NCI-H1105 (cell line): Measurements from ENCODE around the gene CPB2.

Experiments used
- DNase-seq: peaks from one replicate; lab custom pipeline; 2025; lab: John Stamatoyannopoulos, UW

CPB2 gene

DNA sequence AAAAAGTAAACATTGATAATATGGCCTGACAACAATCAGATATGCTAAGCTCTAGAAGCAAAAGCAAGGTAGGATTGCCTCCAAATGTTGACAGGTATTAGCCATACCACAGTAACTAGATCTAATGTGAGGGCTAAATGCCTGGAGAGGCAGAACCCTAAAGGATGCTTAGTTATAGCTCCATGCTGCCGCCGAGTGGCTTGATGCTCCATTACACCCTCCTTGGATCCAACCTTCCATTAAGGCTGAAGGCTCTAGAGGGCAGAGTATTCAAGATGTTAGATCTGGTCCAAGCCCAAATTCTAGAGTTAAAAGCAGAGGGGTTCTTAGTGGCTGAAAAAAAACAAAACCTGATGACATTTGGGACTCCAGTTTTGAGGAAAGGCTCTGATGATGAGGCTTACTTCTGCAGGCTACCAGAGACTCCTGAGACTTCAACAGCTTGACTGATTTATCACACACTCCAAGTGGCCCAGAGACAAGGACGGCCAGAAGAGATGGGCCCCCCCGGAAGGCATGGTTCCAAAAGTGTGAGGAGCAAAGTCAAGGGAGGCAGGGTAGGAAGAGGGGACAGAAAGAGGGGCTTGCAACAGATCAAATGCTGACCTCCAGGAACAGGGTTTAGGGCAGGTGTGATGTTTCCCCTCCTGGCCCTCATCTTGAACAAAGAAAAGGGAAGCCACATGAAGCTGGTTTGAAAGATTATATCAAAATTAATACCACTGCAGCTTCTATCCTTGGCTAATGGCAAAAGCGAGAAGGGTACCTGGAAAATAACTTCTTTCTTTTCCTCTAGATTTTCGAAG, 21.9 kb upstream of the CPB2 start:
- peak; percentile 25 for DNase-seq

DNA sequence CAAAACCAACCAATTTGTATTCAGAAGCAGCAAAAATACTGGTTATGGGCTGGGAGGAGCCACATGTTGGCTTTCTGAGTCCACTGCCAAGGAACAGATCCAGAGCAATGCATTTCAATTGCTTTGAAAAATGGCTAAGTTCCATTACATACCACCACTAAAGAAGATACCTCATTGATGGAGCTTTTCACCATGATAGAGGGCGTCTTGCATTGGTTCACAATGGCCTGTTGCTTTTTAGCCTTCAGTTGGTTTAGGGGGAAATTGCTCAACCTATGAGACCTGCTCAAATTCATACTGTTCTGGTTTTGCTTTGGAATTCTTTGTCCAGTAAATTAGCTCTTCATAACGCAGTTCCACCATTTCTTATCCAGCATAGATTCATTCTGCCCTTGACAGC, 21.2 kb upstream of the CPB2 start:
- no peak for DNase-seq

DNA sequence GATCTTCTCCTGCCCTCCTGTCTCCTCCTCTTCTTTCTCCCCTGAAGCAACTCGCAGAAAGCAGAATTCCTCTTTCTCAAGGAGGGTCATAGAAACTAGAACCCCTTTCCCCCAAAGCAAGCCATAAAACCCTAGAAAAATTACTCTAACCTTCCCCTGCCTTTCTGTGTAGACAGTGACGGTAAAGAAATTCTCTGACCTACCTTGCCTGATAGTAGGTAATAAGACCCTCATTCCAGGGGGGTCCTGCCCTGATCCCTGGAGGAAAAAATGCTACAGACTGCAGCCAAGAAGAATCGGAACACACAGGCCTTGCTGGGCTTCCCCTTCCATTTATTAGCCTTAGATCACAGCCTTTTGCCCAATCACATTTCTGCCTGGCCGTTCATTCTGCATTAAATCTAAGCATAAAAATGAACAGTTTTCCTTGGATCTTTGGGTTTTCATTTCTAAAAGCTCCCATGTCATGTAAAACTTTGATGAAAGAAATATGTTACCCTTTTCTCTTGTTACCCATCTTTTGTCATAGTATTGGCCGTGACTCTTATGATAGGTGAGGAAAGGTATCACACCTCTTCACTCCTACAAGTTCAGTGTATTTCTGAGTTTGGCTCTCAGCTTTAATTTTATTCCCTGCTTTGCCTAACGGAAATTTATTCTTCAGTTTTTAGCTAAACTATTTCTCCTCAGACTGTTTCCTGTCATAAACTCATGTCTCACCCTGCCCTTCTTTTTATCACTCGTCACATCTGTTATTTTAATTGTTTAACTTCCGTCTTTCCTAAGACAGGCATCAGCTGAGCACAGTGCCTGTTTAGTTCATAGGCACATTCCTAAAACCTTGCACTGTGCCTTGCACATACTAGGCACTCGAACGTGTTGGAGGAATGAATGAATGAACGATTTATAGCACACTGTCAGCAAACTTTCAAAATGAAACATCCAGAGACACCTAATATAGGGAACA, 20.4 kb upstream of the CPB2 start:
- DNase-seq: no peak

DNA sequence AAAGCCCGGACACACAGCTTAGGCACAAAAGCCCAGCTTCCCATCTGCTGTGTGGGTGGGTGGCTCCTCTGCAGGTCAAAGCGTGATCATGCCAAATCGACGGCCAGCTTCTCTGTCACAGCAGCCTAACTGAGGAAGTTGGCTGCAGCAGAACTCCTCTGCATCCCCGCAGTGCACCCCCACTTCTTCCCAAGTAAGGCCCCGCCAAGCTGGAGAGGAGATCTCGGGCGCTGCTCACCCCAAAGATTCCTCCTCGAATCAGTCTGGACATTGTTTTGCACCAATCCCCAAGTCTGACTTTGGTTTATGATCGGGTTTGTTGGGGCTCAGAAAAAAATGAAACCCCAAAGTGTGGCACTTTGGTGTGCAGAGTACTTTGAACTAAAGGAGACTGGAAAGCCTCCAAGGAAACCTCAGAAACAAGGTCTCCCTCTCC, 19.7 kb upstream of the CPB2 start:
- no peak for DNase-seq

DNA sequence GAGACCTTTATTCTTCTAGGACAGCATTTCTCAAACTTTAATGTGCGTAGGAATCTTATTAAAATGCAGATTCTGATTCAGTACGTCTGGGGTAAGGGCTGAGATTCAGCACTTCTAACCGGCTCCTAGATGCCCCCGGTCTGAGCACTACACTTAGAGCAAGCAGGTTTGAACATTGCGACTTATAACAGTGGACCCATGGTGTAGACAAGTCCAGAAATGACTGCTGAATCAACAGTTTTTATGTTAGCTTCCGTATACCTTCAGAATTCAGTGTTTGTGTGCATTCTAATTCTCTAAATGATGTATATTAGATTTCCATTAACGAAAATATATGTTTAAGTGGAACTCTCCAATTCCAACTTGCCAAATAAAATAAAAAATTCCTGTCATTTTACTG, 17.5 kb upstream of the CPB2 start:
- no peak for DNase-seq

DNA sequence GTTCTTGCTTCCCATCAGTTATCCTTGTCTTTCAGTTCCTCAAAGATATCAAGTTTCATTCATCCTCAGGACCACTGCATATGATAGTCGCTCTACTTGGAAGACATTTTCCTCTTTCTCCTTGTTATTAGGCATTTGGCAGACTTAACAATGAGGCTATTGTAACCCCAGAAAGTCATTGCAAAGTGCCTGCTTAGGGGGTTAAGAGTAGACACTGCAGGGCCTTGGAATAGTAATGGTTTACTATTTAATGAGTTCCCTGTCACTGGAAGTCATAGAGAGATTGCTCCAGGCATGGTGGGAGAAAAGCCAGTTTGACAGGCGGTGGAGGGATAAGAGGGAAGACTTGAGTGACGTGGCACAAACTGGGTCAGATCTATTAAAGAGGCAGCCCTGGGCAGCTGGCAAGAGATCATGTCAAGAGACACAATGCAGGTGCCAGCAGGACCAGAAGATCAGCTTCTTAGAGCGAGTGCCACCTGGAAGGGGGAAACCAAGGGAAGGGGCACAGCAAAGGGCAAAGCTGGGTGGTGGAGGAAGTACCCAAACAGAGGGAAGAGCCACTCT, 16.8 kb upstream of the CPB2 start:
- DNase-seq: no peak

DNA sequence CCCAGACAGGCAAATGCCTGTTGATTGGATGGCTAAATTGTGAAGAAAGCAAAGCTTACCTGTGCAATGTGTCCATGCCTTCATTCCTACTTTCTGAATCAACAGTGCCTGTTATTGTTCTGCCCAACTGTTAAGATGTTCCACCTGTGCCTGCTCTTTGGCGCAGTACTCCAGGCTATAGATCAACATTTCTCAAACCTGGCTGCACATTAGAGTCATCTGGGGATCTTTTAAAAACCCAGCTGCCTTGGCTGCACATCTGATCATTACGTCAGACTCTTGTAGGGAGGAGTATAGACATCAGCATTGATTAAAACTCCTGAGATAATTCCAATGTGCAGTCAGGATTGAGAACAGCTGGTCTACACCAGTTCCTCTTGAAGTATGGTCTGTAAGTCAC, 16.2 kb upstream of the CPB2 start:
- no peak for DNase-seq

DNA sequence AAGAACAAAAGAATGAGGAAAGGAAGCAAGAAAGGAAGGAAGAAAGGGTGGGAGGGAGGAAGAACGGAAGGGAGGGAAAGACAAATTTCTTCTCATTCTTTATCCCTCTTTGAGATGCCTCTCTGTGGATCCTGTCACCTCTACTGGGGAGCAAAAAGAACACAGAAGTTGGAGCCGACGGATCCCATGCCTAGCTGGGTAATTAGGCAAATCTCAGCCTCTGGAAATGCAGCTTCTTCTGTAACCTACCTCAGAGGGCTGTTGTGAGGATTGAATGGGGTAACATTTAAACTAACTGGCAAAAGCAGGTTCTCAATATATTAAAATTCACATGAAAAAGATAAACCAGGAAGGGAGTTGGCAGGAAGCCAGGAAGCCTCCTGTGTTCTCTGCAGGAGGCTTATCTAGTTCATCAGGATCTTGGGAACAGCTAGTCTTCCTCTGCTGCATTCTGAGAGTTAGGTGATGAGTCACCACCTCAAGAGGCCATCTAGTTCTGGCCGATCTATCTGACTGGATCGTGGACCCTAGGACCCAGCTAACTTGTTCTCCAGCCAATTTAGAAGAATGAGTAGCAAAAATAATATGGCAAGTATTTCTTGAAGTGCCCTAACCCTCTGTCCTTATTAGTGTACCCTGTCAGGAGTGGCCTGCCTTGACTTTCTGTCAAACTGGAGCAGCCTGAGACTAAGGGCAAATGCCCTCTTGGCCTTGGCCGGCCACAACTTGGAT, 15.2 kb upstream of the CPB2 start:
- no peak for DNase-seq

DNA sequence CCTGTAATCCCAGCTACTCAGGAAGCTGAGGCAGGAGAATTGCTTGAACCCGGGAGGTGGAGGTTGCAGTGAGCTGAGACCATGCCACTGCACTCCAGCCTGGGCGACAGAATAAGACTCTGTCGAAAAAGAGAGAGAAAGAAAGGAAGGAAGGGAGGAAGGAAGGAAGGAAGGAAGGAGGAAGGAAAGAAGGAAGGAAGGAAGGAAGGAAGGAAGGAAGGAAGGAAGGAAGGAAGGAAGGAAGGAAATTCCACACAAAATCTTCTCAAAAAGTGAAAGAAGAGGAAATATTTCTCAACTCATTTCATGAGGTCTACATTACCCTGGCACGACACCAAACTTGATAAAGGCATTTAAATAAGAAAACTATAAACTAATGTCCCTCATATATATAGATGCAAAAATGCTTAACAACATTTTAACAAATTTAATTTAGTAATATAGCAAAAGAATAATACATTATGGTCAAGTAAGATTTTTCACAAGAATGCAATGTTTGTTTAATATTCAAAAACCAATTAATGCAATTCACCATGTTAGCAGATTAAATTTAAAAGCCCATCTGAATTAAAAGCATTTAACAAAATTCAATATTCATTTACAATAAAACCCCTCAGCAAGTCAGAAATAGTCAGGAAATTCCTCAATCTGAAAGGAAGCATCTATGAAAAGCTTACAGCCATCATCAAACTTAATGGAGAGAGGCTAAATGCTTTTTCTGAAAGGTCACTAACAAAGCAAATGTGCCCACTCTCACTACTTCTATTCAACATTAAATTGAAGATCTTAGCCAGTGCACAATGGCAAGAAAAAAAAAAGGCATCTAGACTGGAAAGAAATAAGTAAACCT, 12.0 kb upstream of the CPB2 start:
- DNase-seq: no peak

DNA sequence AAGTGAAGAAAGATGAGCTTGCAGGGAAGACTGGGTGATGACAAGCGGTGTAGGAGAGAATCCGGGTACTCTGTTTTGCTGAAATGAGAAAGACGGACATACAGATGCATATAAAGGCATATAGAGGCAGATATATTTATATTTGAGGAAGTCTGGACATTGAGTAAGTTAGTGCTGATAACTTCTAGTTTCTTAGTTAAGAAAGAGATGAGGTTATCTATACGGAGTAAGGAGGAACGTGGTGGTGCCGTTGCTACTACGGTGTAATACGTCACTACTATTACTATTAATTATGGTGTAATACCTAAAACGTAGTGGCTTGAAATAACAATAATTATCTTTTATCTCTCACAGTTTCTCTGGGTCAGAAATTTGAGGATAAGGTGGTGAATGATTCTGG, 9.8 kb upstream of the CPB2 start:
- DNase-seq: no peak

DNA sequence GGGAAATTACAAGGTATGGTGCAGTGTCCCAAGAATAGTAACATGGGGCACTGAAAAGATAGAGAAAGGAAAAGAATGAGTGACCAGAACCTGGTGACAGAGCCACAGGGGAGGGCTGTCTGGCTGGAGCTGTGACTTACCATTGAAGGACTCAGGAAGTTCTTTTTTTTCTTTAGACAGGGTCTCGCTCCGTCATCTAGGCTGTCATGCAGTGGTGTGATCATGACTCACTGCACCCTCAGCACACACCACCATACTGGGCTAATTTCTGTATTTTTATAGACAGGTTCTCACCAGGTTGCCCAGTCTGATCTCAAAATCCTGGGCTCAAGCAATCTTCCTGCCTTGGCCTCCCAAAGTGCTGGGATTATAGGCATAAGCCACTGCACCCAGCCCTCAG, 8.8 kb upstream of the CPB2 start:
- no peak for DNase-seq

DNA sequence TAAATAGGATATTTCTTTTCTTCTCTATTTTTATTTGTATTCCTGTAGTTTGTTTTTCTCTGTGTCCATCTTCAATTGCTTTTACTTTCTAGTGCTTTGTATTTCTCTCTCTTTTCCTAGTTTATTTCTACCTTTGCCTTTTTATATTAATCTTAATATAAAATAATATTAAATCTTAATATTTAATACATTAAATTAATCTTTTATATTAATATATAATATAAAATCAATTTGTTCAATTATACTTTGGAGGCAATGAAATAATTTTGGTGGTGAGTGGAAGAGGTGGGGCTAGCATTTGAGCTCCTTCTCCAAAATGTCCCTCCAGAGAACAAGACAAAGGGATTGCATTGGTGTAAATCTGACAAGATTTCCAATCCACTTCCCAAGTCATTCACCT, 6.3 kb upstream of the CPB2 start:
- no peak for DNase-seq

DNA sequence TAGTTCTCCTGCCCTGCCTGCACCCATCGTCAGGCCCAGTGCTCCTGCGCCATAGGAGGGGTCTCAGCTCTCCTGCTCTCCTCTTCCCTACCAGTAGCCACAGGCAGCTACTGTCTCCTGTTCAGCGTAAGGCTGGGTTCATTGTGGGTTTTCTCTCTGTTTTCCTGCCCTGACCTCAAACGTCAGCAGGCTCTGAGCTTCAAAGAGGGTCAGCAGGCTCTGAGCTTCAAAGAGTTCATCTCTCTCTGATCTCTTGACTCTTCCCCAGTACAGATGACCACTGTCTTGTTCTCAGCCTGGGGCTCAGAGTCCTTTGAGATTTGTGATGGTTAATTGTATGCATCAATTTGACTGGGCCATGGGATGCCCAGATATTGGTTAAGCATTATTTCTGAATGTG, 4.6 kb upstream of the CPB2 start:
- no peak for DNase-seq

DNA sequence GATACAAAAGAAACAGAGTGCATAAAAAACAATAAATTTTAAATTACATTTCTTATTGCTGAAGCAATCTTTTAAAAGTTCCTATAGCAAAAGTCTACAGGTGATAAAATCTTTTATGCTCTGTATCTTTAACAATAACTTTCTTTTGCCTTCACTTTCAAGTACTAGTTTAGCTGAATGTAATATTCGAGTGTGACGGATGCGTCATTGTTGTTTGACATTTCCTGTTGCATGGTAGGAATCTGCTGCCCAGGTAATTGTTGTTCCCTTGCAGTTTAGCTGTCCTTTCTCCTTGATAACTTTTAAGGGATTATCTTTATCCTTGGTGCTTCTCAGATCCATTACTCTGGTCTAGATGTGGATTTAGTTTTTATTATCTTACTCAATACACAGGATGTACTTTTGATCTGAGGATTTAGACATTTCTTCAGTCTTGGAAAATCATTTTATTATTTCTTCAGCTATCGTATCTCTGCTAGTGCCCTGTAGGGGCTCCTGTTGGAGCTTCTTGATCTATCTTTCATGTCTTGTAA, 2.1 kb upstream of the CPB2 start:
- no peak for DNase-seq

DNA sequence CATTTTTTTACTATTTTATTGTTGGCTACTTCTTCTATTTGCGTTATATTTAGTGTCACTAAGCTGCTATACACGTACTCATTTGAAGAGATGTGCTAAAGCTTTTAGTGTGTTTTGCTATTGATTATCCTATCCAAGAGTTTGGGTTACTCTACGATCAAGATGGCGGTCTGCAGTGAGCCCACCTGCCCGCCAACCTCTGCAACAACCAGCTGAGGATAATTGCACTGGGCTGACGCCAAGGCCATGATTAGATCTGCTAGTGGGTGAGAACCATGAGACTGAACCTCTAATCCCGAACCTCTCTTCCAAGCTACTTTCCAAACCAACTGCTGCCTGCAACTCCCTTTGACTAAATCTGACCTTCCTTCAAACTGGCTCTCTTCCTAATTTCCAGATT, 1.8 kb downstream of the CPB2 start:
- DNase-seq: no peak

DNA sequence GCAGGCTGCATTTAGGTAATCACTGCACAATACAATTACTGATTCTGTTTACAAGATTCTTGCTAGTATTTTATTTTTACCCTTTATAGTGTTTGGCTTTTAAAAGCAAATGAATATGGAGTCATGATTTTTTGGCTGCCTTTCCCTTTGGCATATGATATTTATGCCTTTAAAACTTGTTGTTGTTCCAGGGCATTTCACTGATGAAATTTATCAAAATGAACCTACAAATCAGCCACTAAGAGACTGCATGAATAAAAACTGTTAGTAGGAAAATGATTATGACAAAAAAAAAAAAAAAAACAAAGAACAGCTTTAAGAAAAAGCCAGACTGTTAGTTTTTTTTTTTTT, 2.6 kb downstream of the CPB2 start:
- DNase-seq: no peak

DNA sequence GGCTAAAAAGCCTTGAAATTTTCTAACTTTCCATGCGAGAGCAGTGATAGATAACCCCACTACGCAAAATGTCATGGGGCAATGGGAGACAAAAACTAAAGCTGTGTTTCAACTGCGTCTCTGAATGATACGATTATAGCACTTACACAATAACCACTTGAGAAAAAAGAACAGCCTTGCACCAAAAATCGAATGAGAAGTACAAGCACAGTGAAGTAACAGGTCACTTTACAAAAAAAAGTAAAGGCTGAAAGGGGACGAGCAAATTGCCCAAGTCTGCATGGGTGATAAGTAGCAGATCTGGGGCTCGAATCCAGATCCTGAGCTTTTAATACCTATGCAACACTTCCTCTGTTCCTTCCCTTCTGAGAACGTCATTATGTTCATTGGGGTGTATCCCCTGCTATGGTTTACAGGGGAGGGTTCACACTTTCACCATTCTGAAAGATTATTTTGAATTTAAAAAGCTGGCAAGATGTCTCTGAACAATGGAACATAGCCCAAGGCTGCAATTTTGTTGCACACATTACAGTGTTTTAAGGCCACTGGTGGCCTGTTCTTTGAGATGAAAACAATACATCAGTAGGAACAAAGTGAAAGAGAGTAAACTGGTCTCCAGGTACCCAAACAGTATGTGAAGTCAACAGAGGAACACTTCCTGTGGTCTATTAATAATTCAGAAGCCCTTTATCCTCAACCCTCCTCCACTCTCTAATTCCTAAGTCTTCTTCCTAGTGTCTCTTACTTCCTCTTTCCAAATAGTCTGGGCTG, 3.2 kb downstream of the CPB2 start:
- DNase-seq: no peak

DNA sequence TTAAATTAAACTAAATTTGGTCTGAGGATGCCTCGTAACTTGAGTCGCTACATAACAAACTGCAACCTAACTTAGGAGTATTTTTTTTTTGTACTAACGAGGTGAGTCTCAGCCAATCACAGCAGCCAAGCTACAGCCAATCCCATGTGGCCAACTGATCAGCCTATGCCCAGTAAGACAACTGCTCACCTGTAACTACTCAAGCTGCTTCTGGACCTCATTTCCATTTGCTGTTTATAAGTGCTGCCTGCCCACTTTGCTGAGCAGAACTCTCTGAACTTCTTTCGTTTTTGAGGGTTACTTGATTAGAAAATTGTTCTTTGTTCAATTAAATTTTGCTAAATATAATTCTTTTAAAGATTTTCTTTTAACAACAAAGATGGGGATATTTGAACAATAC, 3.8 kb downstream of the CPB2 start:
- DNase-seq: no peak

DNA sequence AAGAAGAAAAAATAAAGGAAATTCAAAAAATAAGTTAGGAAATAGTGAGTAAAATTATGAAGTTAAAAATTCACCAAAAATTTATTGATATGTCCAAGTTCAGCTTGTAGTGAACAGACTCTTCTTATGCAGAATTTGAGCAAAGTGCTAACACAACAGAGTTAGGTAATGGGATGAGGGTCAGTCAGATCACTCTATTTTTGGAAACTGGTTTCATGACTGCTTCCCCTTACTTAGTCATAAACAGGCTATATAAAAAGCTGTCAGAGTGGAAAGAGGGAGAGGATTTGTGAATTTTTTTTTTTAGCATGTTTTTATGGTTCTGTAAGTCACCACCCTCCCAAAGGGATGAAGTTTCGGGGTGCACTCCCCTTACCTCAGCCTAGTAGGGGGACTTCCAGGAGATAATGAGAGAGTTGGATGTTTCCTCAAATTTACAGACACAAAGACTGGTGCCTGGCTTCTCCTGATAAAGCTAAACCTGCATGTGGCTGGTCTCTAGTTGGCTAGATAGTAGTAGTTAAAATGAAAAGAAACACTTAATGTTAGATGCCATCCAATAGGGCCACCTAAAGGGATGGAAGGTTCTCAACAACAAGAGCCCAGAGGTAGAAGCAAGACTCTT, 4.5 kb downstream of the CPB2 start:
- DNase-seq: no peak

DNA sequence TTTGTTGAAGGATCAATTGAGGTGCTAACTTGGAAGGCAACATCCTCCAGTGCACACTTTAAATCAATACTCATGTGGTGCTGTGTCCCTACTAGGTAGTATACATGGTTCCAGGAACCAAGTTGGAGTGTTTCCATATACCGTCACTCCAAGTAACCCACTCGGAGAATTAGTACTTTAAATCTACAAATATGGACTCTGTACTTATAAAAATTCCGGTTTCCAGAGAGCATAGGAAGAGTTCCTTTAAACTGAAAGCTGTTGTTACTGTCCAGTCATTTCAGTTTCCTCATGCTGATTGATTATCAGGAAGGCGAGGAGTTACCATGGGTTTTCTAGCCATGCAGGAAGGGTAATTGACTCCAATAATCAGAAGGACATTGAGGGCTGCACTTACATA, 7.2 kb downstream of the CPB2 start:
- DNase-seq: no peak
